Stimulated activated CD4-positive, alpha-beta T cell treated with anti-CD3 and anti-CD28 coated beads, Interleukin-2, amount 100 ng/mL, for 4 hours (primary cell): ENCODE data around the gene SDSL.
A peak's percentile ranks its signal among the peaks of the same experiment; 100 is the strongest.

Experiments
- DNase-seq: peaks from one replicate; pipeline ENCODE4 v3.0.0-alpha.2; 2020; ENCODE audit warnings: low read depth

SDSL gene

GRCh38 chr12:113449299-113449698, 27.1 kb downstream of the SDSL start:
- no peak for DNase-seq

- DNase-seq = no peak
Measured at GRCh38 chr12:113449839-113450238, 27.7 kb downstream of the SDSL start.

GRCh38 chr12:113452458-113452857, 30.3 kb downstream of the SDSL start:
- DNase-seq = no peak

- no peak for DNase-seq
Measured at GRCh38 chr12:113453330-113453729, 31.1 kb downstream of the SDSL start.

- no peak for DNase-seq
Measured at GRCh38 chr12:113456199-113456598, 34.0 kb downstream of the SDSL start.

- no peak for DNase-seq
Measured at GRCh38 chr12:113456761-113457160, 34.6 kb downstream of the SDSL start.

GRCh38 chr12:113457185-113457584, 35.0 kb downstream of the SDSL start:
- no peak for DNase-seq

GRCh38 chr12:113457710-113458109, 35.5 kb downstream of the SDSL start:
- DNase-seq = no peak

- DNase-seq = no peak
Measured at GRCh38 chr12:113459981-113460380, 37.8 kb downstream of the SDSL start.

- DNase-seq = no peak
Measured at GRCh38 chr12:113461666-113462065, 39.5 kb downstream of the SDSL start.

GRCh38 chr12:113462117-113462774, 40.1 kb downstream of the SDSL start:
- DNase-seq = peak; percentile 55

- no peak for DNase-seq
Measured at GRCh38 chr12:113462998-113463745, 41.0 kb downstream of the SDSL start.

GRCh38 chr12:113463746-113464451, 41.7 kb downstream of the SDSL start:
- DNase-seq = no peak

- no peak for DNase-seq
Measured at GRCh38 chr12:113464452-113464775, 42.2 kb downstream of the SDSL start.

- DNase-seq = no peak
Measured at GRCh38 chr12:113464852-113465719, 42.9 kb downstream of the SDSL start.

- no peak for DNase-seq
Measured at GRCh38 chr12:113465808-113466453, 43.8 kb downstream of the SDSL start.

GRCh38 chr12:113466454-113467141, 44.4 kb downstream of the SDSL start:
- DNase-seq = no peak

- DNase-seq = no peak
Measured at GRCh38 chr12:113467142-113467501, 44.9 kb downstream of the SDSL start.

GRCh38 chr12:113467502-113468364, 45.6 kb downstream of the SDSL start:
- no peak for DNase-seq
